Suprapubic skin (tissue), 4 donors: Measurements from ENCODE around the gene CTNNA2. TPM values are rescaled to one million over a fixed set of nuclear protein-coding genes. Genes with fewer than 3 reads are reported as not detected.

ENCODE experiments used
- DNase-seq, 2 donors: peaks; one replicate each; pipeline ENCODE4 v3.0.0-alpha.2; 2019; ENCODE audit warnings: low spot score in 2 of 2
- H3K27ac ChIP-seq: fragments of 200-600 bp; sonication (generic); one replicate; pipeline ENCODE4 v1.5.1; 2019
- H3K27me3 ChIP-seq: fragments of 200-600 bp; sonication (generic); one replicate; pipeline ENCODE4 v1.5.1; 2019
- H3K36me3 ChIP-seq: fragments of 200-600 bp; sonication (generic); one replicate; pipeline ENCODE4 v1.5.1; 2019
- H3K4me1 ChIP-seq: fragments of 200-600 bp; sonication (generic); one replicate; pipeline ENCODE4 v1.5.1; 2019
- H3K4me3 ChIP-seq: fragments of 200-600 bp; sonication (generic); one replicate; pipeline ENCODE4 v1.5.1; 2019; ENCODE audit warnings: mild to moderate bottlenecking
- H3K9me3 ChIP-seq: fragments of 200-600 bp; sonication (generic); one replicate; pipeline ENCODE4 v1.5.1; 2019
- EP300 ChIP-seq: sonication (generic); formaldehyde crosslinking; IDR thresholded peaks from one replicate; pipeline ENCODE4 v1.6.1; 2017; ENCODE audit warnings: antibody characterized with exemption
- POLR2A ChIP-seq, 2 donors: fragments of 450-650 bp; IDR thresholded peaks; one replicate each; pipeline ENCODE4 v1.6.1; 2017; ENCODE audit warnings: antibody characterized with exemption in 2 of 2, mild to moderate bottlenecking in 2 of 2, moderate library complexity in 2 of 2
- POLR2AphosphoS5 ChIP-seq, 3 donors: sonication (generic); formaldehyde crosslinking; IDR thresholded peaks; one replicate each; pipeline ENCODE4 v1.6.1; 2017; ENCODE audit warnings: antibody characterized with exemption in 3 of 3
- WGBS: methylation state at CpG from one replicate; pipeline ENCODE4 v1.1.5; 2018; 5-methylcytosine and 5-hydroxymethylcytosine counted together
- total RNA-seq, 4 donors: library from RNA; depleted of rRNA; stranded (reverse); fragments of >200 nt; gene quantifications; one replicate each; pipeline ENCODE4 v1.1.0, GENCODE V29; 2016
- TF ChIP-seq, protein P1 (sequence below), 2 donors: fragments of 200-600 bp in 1 of 2; fragments of 450-650 bp in 1 of 2; sonication (generic) in 1 of 2; IDR thresholded peaks; one replicate each; pipeline ENCODE4 v1.5.1; 2016 to 2019; ENCODE audit warnings: antibody characterized with exemption in 2 of 2, mild to moderate bottlenecking in 1 of 2, moderate library complexity in 1 of 2

CTNNA2 gene
- total RNA-seq, 4 donors from 2014 or later, result 0.15 to 0.21 TPM; not detected in 2

DNA sequence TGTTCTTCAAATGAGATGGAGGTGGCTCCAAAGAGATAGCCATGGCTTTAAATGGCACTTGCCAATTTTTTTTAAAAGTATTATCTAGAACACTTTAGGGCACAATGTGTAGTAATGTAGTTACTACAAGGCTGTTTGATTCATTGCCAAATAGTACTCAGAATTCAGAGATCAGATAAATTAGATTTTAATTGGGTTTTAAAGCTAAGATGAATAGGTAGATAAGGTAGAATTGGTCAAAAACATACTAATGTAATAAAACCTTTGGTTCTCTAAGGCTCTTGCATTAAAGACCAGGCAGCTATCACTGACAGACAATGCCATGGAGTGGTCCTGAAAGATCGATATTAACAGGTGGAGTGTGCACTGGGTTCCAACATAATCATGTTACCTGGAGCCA, 425.8 kb downstream of the CTNNA2 start:
- Histone ChIP-seq H3K27ac (no peak overlapping the region), H3K36me3 (no peaks in the 10 kb centered on the region), H3K4me1 (no peaks in the 10 kb centered on the region), H3K27me3 (no peaks in the 10 kb centered on the region), H3K4me3 (no peak overlapping the region), H3K9me3 (no peaks in the 10 kb centered on the region)
- TF ChIP-seq POLR2A (IDR thresholded peaks at IDR 0.05) (no peak), EP300 (no peak), POLR2AphosphoS5 (IDR thresholded peaks at IDR 0.05) (no peak)
- TF ChIP-seq, protein P1, sequence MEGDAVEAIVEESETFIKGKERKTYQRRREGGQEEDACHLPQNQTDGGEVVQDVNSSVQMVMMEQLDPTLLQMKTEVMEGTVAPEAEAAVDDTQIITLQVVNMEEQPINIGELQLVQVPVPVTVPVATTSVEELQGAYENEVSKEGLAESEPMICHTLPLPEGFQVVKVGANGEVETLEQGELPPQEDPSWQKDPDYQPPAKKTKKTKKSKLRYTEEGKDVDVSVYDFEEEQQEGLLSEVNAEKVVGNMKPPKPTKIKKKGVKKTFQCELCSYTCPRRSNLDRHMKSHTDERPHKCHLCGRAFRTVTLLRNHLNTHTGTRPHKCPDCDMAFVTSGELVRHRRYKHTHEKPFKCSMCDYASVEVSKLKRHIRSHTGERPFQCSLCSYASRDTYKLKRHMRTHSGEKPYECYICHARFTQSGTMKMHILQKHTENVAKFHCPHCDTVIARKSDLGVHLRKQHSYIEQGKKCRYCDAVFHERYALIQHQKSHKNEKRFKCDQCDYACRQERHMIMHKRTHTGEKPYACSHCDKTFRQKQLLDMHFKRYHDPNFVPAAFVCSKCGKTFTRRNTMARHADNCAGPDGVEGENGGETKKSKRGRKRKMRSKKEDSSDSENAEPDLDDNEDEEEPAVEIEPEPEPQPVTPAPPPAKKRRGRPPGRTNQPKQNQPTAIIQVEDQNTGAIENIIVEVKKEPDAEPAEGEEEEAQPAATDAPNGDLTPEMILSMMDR (IDR thresholded peaks at IDR 0.05), result no peak
- no peak for DNase-seq
- 76% methylated on average over 1 of the region's 1 CpG for WGBS

DNA sequence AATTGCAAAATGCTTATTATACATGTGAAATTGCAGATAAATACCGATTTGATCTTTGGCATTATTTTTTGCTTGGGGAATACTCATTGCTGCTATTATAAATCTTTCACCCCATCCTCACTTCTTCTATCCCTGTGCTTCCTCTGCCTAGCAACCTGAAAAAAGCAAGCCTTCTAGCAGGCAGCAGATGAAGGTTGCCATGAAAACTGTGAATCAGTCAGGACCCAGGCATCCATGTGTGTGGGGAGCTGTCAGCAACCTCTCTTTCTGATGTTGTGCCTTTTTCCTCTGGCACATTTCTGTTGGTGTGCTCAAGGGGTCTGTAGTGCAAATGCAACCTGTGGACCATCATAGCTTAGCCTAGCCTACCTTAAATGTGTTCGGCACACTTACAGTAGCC, 427.5 kb downstream of the CTNNA2 start:
- WGBS, result 90% methylated on average over 2 of the region's 2 CpGs
- Histone ChIP-seq H3K4me1 (no peaks in the 10 kb centered on the region), H3K9me3 (no peaks in the 10 kb centered on the region), H3K36me3 (no peaks in the 10 kb centered on the region), H3K4me3 (no peak overlapping the region), H3K27me3 (no peaks in the 10 kb centered on the region), H3K27ac (no peak overlapping the region)
- TF ChIP-seq POLR2A (IDR thresholded peaks at IDR 0.05) (no peak), EP300 (no peak), POLR2AphosphoS5 (IDR thresholded peaks at IDR 0.05) (no peak)
- TF ChIP-seq, protein P1 (IDR thresholded peaks at IDR 0.05), result no peak
- no peak for DNase-seq

DNA sequence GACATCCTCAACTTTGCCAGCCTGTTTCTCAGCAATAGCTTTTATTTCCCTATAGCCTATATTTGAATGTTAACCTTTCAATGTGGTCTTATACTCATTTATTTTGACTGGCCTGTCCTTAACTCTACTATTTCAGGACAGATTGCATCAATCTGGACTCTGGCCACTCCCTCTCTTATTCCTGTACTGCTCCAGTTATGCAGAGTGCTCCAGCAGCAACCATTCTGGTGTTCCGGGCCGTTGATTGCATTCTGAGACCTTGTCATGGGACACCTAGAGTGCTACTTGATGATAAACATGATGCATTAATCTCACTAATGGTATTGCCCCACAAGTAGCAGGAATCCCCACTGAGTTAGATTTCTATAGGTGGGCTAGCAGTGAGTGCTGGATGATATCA, 428.3 kb downstream of the CTNNA2 start:
- Histone ChIP-seq H3K4me3 (no peak overlapping the region), H3K27me3 (no peaks in the 10 kb centered on the region), H3K36me3 (no peaks in the 10 kb centered on the region), H3K9me3 (no peaks in the 10 kb centered on the region), H3K27ac (no peak overlapping the region), H3K4me1 (no peaks in the 10 kb centered on the region)
- WGBS, result 88% methylated on average over 2 of the region's 2 CpGs
- DNase-seq, result no peak
- no peak for TF ChIP-seq POLR2AphosphoS5 (IDR thresholded peaks at IDR 0.05)
- TF ChIP-seq, protein P1 (IDR thresholded peaks at IDR 0.05), result no peak
- no peak for TF ChIP-seq POLR2A (IDR thresholded peaks at IDR 0.05)

DNA sequence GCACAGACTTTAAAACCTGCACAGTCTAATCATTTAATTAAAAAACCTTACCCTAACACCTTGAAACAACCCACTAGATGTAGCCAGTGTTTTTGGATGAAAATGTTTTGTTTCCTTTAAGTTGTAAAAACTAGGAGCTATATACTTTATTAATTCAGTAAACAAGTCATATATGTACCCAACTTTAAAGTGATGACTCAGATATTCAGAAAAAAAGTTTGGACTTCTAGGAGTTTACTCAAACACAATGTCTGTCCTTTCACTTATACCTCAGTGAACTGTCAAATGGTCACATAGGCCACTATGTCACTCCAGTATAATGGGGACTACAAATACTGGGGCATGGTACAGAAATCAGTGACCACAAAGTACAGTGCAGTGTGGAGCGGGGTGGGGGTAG, 431.4 kb downstream of the CTNNA2 start:
- Histone ChIP-seq H3K4me1 (no peaks in the 10 kb centered on the region), H3K27me3 (no peaks in the 10 kb centered on the region), H3K36me3 (no peaks in the 10 kb centered on the region), H3K9me3 (no peaks in the 10 kb centered on the region), H3K4me3 (no peak overlapping the region), H3K27ac (no peak overlapping the region)
- 96% methylated on average over 1 of the region's 1 CpG for WGBS
- TF ChIP-seq POLR2AphosphoS5 (IDR thresholded peaks at IDR 0.05), result no peak
- TF ChIP-seq POLR2A (IDR thresholded peaks at IDR 0.05), result no peak
- no peak for TF ChIP-seq EP300
- TF ChIP-seq, protein P1 (IDR thresholded peaks at IDR 0.05), result no peak
- no peak for DNase-seq

DNA sequence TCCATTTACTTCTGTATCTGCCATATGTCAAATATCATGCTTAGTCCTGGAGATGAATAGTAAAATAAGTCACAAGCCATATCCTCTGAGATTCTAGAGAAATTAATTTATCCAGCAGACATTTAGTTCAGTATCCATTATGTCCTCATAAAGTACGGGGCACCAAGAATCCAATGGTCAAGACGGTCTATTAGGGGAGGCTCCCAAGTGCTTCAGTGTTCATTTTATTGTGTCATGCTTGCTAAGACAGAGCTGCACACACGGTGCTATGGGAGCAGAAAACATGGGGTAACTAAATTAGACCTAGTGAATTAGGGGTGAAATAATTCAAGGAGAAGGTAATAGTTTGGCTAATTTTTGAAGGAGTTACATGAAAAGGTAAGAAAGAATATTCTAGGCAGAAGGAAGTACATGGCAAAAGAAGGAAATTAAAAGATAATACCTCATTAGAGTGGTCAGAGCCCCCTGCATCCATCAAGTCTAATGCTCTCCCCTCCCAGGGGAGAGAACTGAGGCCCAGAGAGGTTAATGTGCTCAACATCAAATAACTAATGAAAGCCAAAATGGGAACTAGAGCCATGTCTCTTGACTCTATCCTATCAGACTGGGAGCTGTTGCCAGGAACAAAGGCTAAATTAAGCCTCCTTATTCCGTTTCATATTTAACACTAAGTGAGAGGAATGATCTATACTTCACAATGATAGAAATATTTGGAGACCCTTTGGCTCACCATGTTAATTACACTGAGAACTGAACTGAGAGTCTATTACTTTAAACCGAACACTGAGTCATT, 433.0 kb downstream of the CTNNA2 start:
- Histone ChIP-seq H3K27me3 (no peaks in the 10 kb centered on the region), H3K27ac (no peak overlapping the region), H3K4me3 (no peak overlapping the region), H3K9me3 (no peaks in the 10 kb centered on the region), H3K36me3 (no peaks in the 10 kb centered on the region), H3K4me1 (no peaks in the 10 kb centered on the region)
- TF ChIP-seq POLR2AphosphoS5 (IDR thresholded peaks at IDR 0.05) (no peak), EP300 (no peak), POLR2A (IDR thresholded peaks at IDR 0.05) (no peak)
- TF ChIP-seq, protein P1 (IDR thresholded peaks at IDR 0.05), result no peak
- 82% methylated on average over 5 of the region's 5 CpGs for WGBS
- DNase-seq, result no peak
